GM23338 (cell line): ENCODE data around the gene STON1. TPM values are rescaled to one million over a fixed set of nuclear protein-coding genes. Genes with fewer than 3 reads are reported as not detected.

ENCODE experiments used
- ATAC-seq: fragments of 200-7000 bp; cut with Tn5 transposase; 3 replicates; pipeline ENCODE4 v1.9.1; 2020
- DNase-seq: peaks from one replicate; pipeline ENCODE4 v3.0.0-alpha.2; 2015; ENCODE audit warnings: low spot score
- H2AFZ ChIP-seq: fragments of 200-600 bp; sonication (generic); 2 replicates; pipeline ENCODE4 v1.8.0; 2016; ENCODE audit warnings: antibody characterized with exemption, mild to moderate bottlenecking, moderate library complexity
- H3F3A ChIP-seq: fragments of 200-600 bp; sonication (generic); replicated peaks from 2 replicates; pipeline ENCODE4 v1.8.0; 2017; ENCODE audit warnings: antibody characterized with exemption, mixed run types, low read depth
- H3K27ac ChIP-seq: fragments of 200-600 bp; sonication (generic); 2 replicates; pipeline ENCODE4 v1.6.1; 2016; ENCODE audit warnings: low read depth
- H3K27me3 ChIP-seq: fragments of 200-600 bp; sonication (generic); 2 replicates; pipeline ENCODE4 v1.8.0; 2016; ENCODE audit warnings: mild to moderate bottlenecking, mixed run types, moderate library complexity; ENCODE audit not compliant: insufficient read depth
- H3K36me3 ChIP-seq: fragments of 200-600 bp; sonication (generic); 2 replicates; pipeline ENCODE4 v1.8.0; 2016; ENCODE audit warnings: mild to moderate bottlenecking; ENCODE audit not compliant: insufficient read depth
- H3K4me1 ChIP-seq: fragments of 200-600 bp; sonication (generic); 2 replicates; pipeline ENCODE4 v1.8.0; 2016; ENCODE audit warnings: mild to moderate bottlenecking, moderate library complexity; ENCODE audit not compliant: insufficient read depth
- H3K4me2 ChIP-seq: fragments of 200-600 bp; sonication (generic); 2 replicates; pipeline ENCODE4 v1.7.1; 2017; ENCODE audit warnings: mixed run types
- H3K4me3 ChIP-seq: fragments of 200-600 bp; sonication (generic); 2 replicates; pipeline ENCODE4 v1.6.1; 2016; ENCODE audit warnings: mixed run types
- H3K79me2 ChIP-seq: fragments of 200-600 bp; sonication (generic); replicated peaks from 2 replicates; pipeline ENCODE4 v1.8.0; 2017; ENCODE audit warnings: mild to moderate bottlenecking; ENCODE audit not compliant: insufficient read depth
- H3K9me2 ChIP-seq: fragments of 200-600 bp; sonication (generic); 2 replicates; pipeline ENCODE4 v1.8.0; 2017; ENCODE audit not compliant: insufficient read depth
- H4K20me1 ChIP-seq: fragments of 200-600 bp; sonication (generic); replicated peaks from 2 replicates; pipeline ENCODE4 v1.8.0; 2017; ENCODE audit warnings: mild to moderate bottlenecking; ENCODE audit not compliant: insufficient read depth
- H3K27ac Mint-ChIP-seq: 2 replicates; pipeline ENCODE4 v1.8.0; 2020; ENCODE audit warnings: inconsistent platforms, mild to moderate bottlenecking, moderate library complexity, mixed read lengths
- H3K27me3 Mint-ChIP-seq: 3 replicates; pipeline ENCODE4 v1.8.0; 2022; ENCODE audit warnings: low read depth, mild to moderate bottlenecking, moderate library complexity, mixed read lengths, inconsistent platforms; ENCODE audit not compliant: insufficient read depth, poor library complexity
- H3K36me3 Mint-ChIP-seq: 3 replicates; pipeline ENCODE4 v1.8.0; 2021; ENCODE audit warnings: low read depth, mild to moderate bottlenecking, inconsistent platforms, moderate library complexity, mixed read lengths
- H3K4me1 Mint-ChIP-seq: 3 replicates; pipeline ENCODE4 v1.8.0; 2020; ENCODE audit warnings: mild to moderate bottlenecking, inconsistent platforms, mixed read lengths
- H3K4me3 Mint-ChIP-seq: 3 replicates; pipeline ENCODE4 v1.8.0; 2021; ENCODE audit warnings: moderate library complexity, mild to moderate bottlenecking, inconsistent platforms, mixed read lengths
- H3K9me3 Mint-ChIP-seq: 3 replicates; pipeline ENCODE4 v1.8.0; 2020; ENCODE audit warnings: moderate library complexity, mild to moderate bottlenecking, inconsistent platforms, mixed read lengths
- ETS1 ChIP-seq: IDR thresholded peaks from 2 replicates; pipeline ENCODE4 v1.6.1; 2016; ENCODE audit warnings: antibody characterized with exemption
- EZH2 ChIP-seq: fragments of 200-600 bp; sonication (generic); IDR thresholded peaks from one replicate; pipeline ENCODE4 v1.8.0; 2017; ENCODE audit warnings: antibody characterized with exemption, mild to moderate bottlenecking, low read depth; ENCODE audit not compliant: unreplicated experiment
- EZH2phosphoT487 ChIP-seq: fragments of 200-600 bp; sonication (generic); IDR thresholded peaks from one replicate; pipeline ENCODE4 v1.8.1; 2018; ENCODE audit warnings: antibody characterized with exemption; ENCODE audit not compliant: unreplicated experiment
- NANOG ChIP-seq: IDR thresholded peaks from 2 replicates; pipeline ENCODE4 v1.6.1; 2016; ENCODE audit warnings: antibody characterized with exemption, borderline replicate concordance
- POLR2AphosphoS5 ChIP-seq: IDR thresholded peaks from 2 replicates; pipeline ENCODE4 v1.6.1; 2016; ENCODE audit warnings: antibody characterized with exemption, low read depth
- STAT1 ChIP-seq: IDR thresholded peaks from one replicate; pipeline ENCODE4 v1.6.1; 2016; ENCODE audit warnings: antibody characterized with exemption; ENCODE audit not compliant: unreplicated experiment
- ZNF331 ChIP-seq: fragments of 250-450 bp; sonication (Bioruptor Pico); IDR thresholded peaks from 2 replicates; pipeline ENCODE4 v1.5.0; 2020; ENCODE audit warnings: low read depth, mild to moderate bottlenecking, moderate library complexity
- ZNF462 ChIP-seq: fragments of 250-450 bp; sonication (Bioruptor Pico); IDR thresholded peaks from 2 replicates; pipeline ENCODE4 v1.5.0; 2020; ENCODE audit warnings: mild to moderate bottlenecking, moderate library complexity
- polyA plus RNA-seq: library from polyadenylated mRNA; unstranded; fragments of >200 nt; fragmentation: Nextera tagmentation; extraction: Ambion mirVana; gene quantifications from 2 replicates; pipeline ENCODE4 v1.2.1, GENCODE V29; 2016
- total RNA-seq: library from RNA; depleted of rRNA; stranded (reverse); fragments of >200 nt; shearing (Covaris generic); gene quantifications from 2 replicates; pipeline ENCODE4 v1.2.3, GENCODE V29; 2014

Gene STON1
- total and polyA plus RNA-seq, 2 experiments from 2014 or later: 5.4 to 14.4 TPM

- no peak for TF ChIP-seq ZNF462 (CRISPR knock-in tag)
These were observed 46.4 kb upstream of the STON1 start (continued) for GRCh38 chr2:48483506-48483905.

GRCh38 chr2:48483916-48484315, 46.0 kb upstream of the STON1 start:
- H3K4me1 ChIP-seq: no peaks in the 10 kb centered on the region
- no peak overlapping the region for H3K4me3 ChIP-seq
- no peak overlapping the region for H2AFZ ChIP-seq
- no peaks in the 10 kb centered on the region for H3K79me2 ChIP-seq
- Mint-ChIP-seq H3K9me3 (no peaks in the 10 kb centered on the region), H3K27me3 (no peaks in the 10 kb centered on the region), H3K4me3 (no peak overlapping the region), H3K27ac (no peak overlapping the region), H3K4me1 (no peaks in the 10 kb centered on the region), H3K36me3 (peaks cover 21% of the 10 kb centered on the region; the same call in 2 of the 3 replicates)
- H4K20me1 ChIP-seq: no peaks in the 10 kb centered on the region
- H3K36me3 ChIP-seq: peaks cover 20% of the 10 kb centered on the region
- H3F3A ChIP-seq: no peaks in the 10 kb centered on the region
- H3K27me3 ChIP-seq: no peaks in the 10 kb centered on the region
- no peak for ATAC-seq
- DNase-seq: no peak
- no peak overlapping the region for H3K27ac ChIP-seq
- H3K4me2 ChIP-seq: no peak overlapping the region
- H3K9me2 ChIP-seq: no peaks in the 10 kb centered on the region
- TF ChIP-seq EZH2 (no peak), EZH2phosphoT487 (no peak), ETS1 (no peak), POLR2AphosphoS5 (no peak), ZNF331 (CRISPR knock-in tag) (no peak), ZNF462 (CRISPR knock-in tag) (no peak), NANOG (no peak), STAT1 (no peak)
